GM21786 (cell line): Measurements from ENCODE around the gene CLC.
"Not testable (repeated sequence)": the region's sequence is repeated elsewhere in the genome, so short reads cannot be mapped to it uniquely, and the experiment has no call there.

Experiments used
- ATAC-seq: cut with Tn5 transposase; IDR thresholded peaks from one replicate; pipeline ENCODE4 v1.9.1; 2021; ENCODE audit not compliant: unreplicated experiment

Gene CLC

GRCh38 chr19:39729594-39729993 lies 8.2 kb downstream of the CLC start:
- ATAC-seq, result no peak

GRCh38 chr19:39728040-39728439 lies 9.8 kb downstream of the CLC start:
- no peak for ATAC-seq

- ATAC-seq, result no peak
Observed at GRCh38 chr19:39727070-39727800, 10.6 kb downstream of the CLC start.

GRCh38 chr19:39725995-39726394 lies 11.8 kb downstream of the CLC start:
- ATAC-seq, result no peak

GRCh38 chr19:39720144-39720543 lies 17.7 kb downstream of the CLC start:
- not testable (repeated sequence) for ATAC-seq

- no peak for ATAC-seq
Observed at GRCh38 chr19:39710333-39710890, 27.4 kb downstream of the CLC start.

- ATAC-seq, result no peak
Observed at GRCh38 chr19:39709026-39709872, 28.6 kb downstream of the CLC start.

- no peak for ATAC-seq
Observed at GRCh38 chr19:39708594-39708993, 29.2 kb downstream of the CLC start.

GRCh38 chr19:39705578-39706188 lies 32.1 kb downstream of the CLC start:
- no peak for ATAC-seq

GRCh38 chr19:39704181-39705044 lies 33.4 kb downstream of the CLC start, which contains the start of gene LGALS14:
LGALS14 (plus strand) TSS chr19:39704481; CDS start chr19:39704529, 48 bp downstream.
- no peak for ATAC-seq

- ATAC-seq, result no peak
Observed at GRCh38 chr19:39701291-39701690, 36.5 kb downstream of the CLC start.

- no peak for ATAC-seq
Observed at GRCh38 chr19:39698535-39698934, 39.3 kb downstream of the CLC start.

- ATAC-seq, result no peak
Observed at GRCh38 chr19:39696387-39696786, 41.4 kb downstream of the CLC start.

- ATAC-seq, result no peak
Observed at GRCh38 chr19:39695759-39696158, 42.1 kb downstream of the CLC start.

GRCh38 chr19:39692822-39693221 lies 45.0 kb downstream of the CLC start:
- ATAC-seq, result no peak

GRCh38 chr19:39692166-39692565 lies 45.7 kb downstream of the CLC start:
- no peak for ATAC-seq

GRCh38 chr19:39688637-39689036 lies 49.2 kb downstream of the CLC start:
- not testable (repeated sequence) for ATAC-seq

GRCh38 chr19:39686739-39687138 lies 51.1 kb downstream of the CLC start:
- ATAC-seq, result no peak

GRCh38 chr19:39684267-39684666 lies 53.6 kb downstream of the CLC start:
- no peak for ATAC-seq

- no peak for ATAC-seq
Observed at GRCh38 chr19:39681416-39681815, 56.4 kb downstream of the CLC start.
